NCI-H2196 treated with DMSO at 0.1 percent for 48 hours (cell line): ENCODE results near the gene EIF2S3B.

Experiments used
- DNase-seq: peaks from one replicate; lab custom pipeline; 2025; ENCODE audit not compliant: unreplicated experiment; lab: John Stamatoyannopoulos, UW

The EIF2S3B gene

GRCh38 chr12:10554228-10554755, 48.6 kb downstream of the EIF2S3B start:
- DNase-seq: no peak

DNA sequence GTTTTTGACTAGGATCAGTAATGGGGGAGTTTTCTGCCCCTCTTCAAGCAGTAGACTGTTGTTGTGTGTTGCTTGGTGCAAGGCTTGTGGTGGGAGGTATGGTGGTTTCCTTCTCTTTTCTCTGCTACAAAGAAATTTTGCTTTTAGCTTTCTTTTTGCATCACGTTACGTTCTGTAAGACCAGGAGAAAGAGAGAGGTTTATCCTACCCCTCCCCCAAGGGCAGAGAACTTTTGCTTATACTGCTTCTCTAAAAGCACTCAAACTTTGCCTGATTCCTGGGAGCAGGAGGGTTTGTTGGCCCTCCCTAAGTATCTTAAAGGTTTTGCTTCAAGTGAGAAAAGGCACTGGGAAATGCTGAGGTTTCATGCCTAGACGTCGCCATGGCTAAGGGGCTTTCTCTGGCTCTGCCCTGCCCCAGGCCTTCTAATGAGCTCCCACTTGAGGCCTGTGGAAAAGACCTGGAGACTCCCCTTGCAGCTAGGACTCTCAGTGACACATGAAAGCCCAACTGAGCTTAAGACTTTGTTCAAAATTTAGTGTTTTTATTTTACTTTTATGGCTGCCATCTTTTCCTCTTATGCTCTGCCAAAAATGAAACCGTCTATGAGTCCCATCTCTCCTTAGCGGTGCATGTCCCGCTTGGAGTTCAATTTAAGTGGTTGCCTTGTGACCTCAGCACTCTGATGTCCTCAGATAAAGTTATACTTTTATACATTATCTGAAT, 49.2 kb downstream of the EIF2S3B start:
- DNase-seq: no peak

GRCh38 chr12:10557329-10557728, 51.6 kb downstream of the EIF2S3B start:
- DNase-seq: no peak

- no peak for DNase-seq
Measured at GRCh38 chr12:10557766-10558165, 52.1 kb downstream of the EIF2S3B start.
